Measurements from ENCODE around the gene GNB1.

DNA sequence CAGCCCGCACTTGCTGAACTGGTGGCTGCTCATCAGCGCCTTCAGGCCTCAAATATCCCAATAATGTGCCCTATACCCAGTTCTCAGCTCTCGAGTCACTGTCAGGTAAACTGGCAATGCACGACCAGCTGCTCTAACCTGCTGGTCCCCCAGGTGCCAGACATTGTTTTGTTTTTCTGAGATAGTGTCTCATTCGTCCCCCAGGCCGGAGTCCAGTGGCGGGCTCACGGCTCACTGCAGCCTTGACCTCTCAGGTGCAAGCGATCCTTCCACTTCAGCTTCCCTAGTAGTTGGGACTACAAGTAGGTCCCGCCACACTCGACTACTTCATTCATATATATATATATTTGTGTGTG, 111.6 kb downstream of the GNB1 start:
- no peak for TF ChIP-seq CTCF (IDR thresholded peaks at IDR 0.05)
- TF ChIP-seq ZNF121 (CRISPR knock-in tag; IDR thresholded peaks at IDR 0.05), result no peak
- no peak for TF ChIP-seq NFYB (CRISPR knock-in tag; conservative IDR thresholded peaks at IDR 0.05; ENCODE audit: low read depth)
- TF ChIP-seq, protein P1, sequence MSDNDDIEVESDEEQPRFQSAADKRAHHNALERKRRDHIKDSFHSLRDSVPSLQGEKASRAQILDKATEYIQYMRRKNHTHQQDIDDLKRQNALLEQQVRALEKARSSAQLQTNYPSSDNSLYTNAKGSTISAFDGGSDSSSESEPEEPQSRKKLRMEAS (CRISPR knock-in tag; IDR thresholded peaks at IDR 0.05), result no peak
- no peak for TF ChIP-seq PREB (CRISPR knock-in tag; IDR thresholded peaks at IDR 0.05; ENCODE audit: borderline replicate concordance)
- no peak for TF ChIP-seq ZNF532 (CRISPR knock-in tag; IDR thresholded peaks at IDR 0.05; ENCODE audit: borderline replicate concordance)
- TF ChIP-seq RELA (CRISPR knock-in tag; IDR thresholded peaks at IDR 0.05; ENCODE audit: borderline replicate concordance), result no peak
- no peak for TF ChIP-seq ZNF263 (CRISPR knock-in tag; IDR thresholded peaks at IDR 0.05; ENCODE audit: low read depth)
- TF ChIP-seq CREM (CRISPR knock-in tag; IDR thresholded peaks at IDR 0.05), result no peak

Data from WTC11 (cell line).